ENCODE measurements around the gene SPRR5.

DNA sequence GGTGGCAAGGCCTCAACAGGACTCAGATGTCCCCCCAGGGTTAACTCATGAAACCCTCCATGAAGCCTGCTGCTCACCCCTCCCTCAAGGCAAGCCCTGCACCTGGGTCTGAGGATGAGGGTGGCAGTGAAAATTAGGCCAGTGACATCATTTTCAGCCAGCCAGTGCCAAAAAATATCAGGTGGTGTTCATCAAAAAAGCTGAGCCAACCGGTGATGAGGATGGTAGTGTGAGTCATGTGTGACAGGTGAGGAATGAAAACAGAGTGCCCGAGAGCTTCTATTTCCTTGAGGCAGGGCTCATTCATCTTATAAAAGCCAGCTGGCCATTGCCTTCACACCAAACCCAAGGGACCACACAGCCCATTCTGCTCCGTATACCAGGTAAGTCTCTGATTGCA, 36.7 kb downstream of the SPRR5 start, which contains the start of gene SPRR1A:
- TF ChIP-seq, protein P1, sequence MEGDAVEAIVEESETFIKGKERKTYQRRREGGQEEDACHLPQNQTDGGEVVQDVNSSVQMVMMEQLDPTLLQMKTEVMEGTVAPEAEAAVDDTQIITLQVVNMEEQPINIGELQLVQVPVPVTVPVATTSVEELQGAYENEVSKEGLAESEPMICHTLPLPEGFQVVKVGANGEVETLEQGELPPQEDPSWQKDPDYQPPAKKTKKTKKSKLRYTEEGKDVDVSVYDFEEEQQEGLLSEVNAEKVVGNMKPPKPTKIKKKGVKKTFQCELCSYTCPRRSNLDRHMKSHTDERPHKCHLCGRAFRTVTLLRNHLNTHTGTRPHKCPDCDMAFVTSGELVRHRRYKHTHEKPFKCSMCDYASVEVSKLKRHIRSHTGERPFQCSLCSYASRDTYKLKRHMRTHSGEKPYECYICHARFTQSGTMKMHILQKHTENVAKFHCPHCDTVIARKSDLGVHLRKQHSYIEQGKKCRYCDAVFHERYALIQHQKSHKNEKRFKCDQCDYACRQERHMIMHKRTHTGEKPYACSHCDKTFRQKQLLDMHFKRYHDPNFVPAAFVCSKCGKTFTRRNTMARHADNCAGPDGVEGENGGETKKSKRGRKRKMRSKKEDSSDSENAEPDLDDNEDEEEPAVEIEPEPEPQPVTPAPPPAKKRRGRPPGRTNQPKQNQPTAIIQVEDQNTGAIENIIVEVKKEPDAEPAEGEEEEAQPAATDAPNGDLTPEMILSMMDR (IDR thresholded peaks at IDR 0.05; ENCODE audit: borderline replicate concordance, extremely low read depth, low read length, poor library complexity, severe bottlenecking), result no peak
- no peak for TF ChIP-seq EZH2 (IDR thresholded peaks at IDR 0.05; ENCODE audit: borderline replicate concordance, low read depth, low read length, severe bottlenecking)
